PFSK-1 (cell line): ENCODE results near the gene GALNT14.

ENCODE experiments used
- FOXP2 ChIP-seq: optimal IDR thresholded peaks from 2 replicates; pipeline ENCODE3; 2011; ENCODE audit warnings: borderline replicate concordance, control low read depth, inconsistent platforms; ENCODE audit not compliant: insufficient read depth; ENCODE audit errors: extremely low read length, extremely low read depth
- POLR2AphosphoS5 ChIP-seq: IDR thresholded peaks from 2 replicates; pipeline ENCODE4 v1.6.1; 2012; ENCODE audit warnings: low read depth, mild to moderate bottlenecking, control low read depth, low read length, moderate library complexity
- REST ChIP-seq, 2 experiments: IDR thresholded peaks; 2 replicates each; pipeline versions ENCODE4 v1.6.1 to v1.8.0; 2011 to 2012; ENCODE audit warnings: low read depth in 2 of 2, low read length in 2 of 2, control low read depth in 1 of 2, inconsistent platforms in 1 of 2, mild to moderate bottlenecking in 1 of 2, moderate library complexity in 1 of 2; ENCODE audit not compliant: insufficient read depth in 1 of 2
- SIN3A ChIP-seq: IDR thresholded peaks from 2 replicates; pipeline ENCODE4 v1.6.1; 2012; ENCODE audit warnings: mild to moderate bottlenecking, low read length, moderate library complexity, borderline replicate concordance; ENCODE audit not compliant: insufficient read depth
- TAF1 ChIP-seq: IDR thresholded peaks from 2 replicates; pipeline ENCODE4 v1.6.1; 2012; ENCODE audit warnings: low read length, control low read depth, borderline replicate concordance; ENCODE audit not compliant: insufficient read depth

Gene GALNT14

DNA sequence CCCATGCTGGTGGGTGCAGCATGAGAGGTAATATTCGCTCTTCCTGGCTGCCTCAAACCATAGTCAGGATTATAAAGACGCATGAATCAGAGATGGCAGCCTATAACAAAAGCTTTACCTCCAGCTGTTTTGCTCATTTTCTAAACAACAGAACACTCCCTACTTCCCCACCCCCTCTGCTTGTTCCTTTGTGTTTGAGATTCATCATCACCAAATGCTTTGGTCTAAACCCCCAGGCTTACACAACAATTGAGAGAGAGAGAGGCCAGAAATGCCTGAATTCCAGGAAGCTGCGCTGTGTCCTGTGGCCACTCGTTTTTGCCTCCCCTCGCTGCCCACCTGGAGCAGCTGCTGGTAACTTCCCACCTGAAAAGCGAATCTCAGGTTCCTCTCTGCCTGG, 252.2 kb downstream of the GALNT14 start:
- TF ChIP-seq POLR2AphosphoS5: no peak
- no peak for TF ChIP-seq SIN3A
- no peak for TF ChIP-seq REST (IDR thresholded peaks at IDR 0.05; ENCODE audit: insufficient read depth in 1 of 2, low read depth in 2 of 2, low read length in 2 of 2)
- TF ChIP-seq FOXP2: no peak

DNA sequence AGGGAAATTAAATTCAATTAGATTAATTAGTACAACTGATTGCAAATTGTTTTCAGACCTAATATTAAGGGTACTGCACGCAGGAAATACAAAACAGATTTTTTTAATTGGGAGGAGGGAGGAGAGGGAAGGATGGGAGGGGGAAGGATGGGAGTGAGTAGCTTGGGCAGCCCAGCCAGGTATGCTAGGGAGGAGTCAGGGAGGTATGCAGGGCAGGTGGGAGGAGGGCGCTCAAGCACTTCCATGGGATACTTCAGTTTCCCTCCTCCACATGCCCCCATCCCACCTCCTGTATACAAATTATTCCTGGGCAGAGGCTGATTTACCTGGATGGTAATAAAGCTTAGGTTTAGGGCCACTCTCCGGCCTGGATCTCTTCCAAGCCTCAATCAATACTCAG, 254.4 kb downstream of the GALNT14 start:
- TF ChIP-seq FOXP2: no peak
- TF ChIP-seq SIN3A: no peak

DNA sequence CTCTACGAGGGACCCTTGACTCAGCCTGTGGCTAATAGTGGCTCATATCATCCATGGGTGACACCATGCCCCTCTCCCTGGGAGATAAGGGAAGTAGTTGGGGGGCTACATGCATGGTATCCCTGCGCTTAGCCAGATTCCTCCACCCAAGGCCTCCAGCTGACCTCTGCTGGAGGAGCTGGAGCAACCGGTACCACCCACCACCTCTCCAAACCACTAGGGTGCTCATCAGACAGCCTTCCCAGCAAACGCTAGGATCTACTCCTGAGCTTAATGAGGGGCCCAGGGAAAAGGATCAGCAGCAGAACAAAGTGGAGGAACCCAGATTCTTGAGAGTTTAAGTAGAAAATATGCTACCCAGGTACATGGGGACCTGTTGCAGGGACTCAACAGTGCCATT, 255.1 kb downstream of the GALNT14 start:
- TF ChIP-seq FOXP2 (no peak), TAF1 (no peak), REST (IDR thresholded peaks at IDR 0.05; ENCODE audit: insufficient read depth in 1 of 2, low read depth in 2 of 2, low read length in 2 of 2) (no peak), POLR2AphosphoS5 (no peak), SIN3A (no peak)

- no peak for TF ChIP-seq FOXP2
- TF ChIP-seq POLR2AphosphoS5: no peak
- no peak for TF ChIP-seq TAF1
- TF ChIP-seq REST (IDR thresholded peaks at IDR 0.05; ENCODE audit: insufficient read depth in 1 of 2, low read depth in 2 of 2, low read length in 2 of 2): no peak
- TF ChIP-seq SIN3A: no peak
Observed at GRCh38 chr2:30880516-30880915, 257.7 kb downstream of the GALNT14 start.

DNA sequence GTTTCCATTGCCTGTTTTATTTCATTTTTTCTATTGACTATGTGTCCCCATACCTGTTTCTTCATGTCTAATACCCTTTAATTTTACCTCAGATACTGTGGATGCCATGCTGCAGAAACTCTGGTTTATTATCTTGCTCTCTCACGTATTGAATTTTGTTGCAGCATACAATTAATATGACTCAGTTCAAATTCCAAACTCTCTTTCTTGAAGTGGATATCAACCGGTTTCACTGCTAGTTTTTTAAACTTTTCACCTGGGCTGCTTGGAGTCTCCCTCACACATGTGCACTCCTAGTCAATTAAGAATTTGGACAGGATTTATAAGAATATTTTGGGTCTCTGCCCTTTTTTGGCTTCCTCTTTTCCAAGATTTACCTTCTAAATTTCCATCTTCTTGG, 260.4 kb downstream of the GALNT14 start:
- TF ChIP-seq POLR2AphosphoS5 (no peak), TAF1 (no peak), FOXP2 (no peak), REST (IDR thresholded peaks at IDR 0.05; ENCODE audit: insufficient read depth in 1 of 2, low read depth in 2 of 2, low read length in 2 of 2) (no peak), SIN3A (no peak)
